Transverse colon (tissue), 4 donors: ENCODE results near the gene CDH15. TPM values are rescaled to one million over a fixed set of nuclear protein-coding genes. Genes with fewer than 3 reads are reported as not detected.

Experiments used
- DNase-seq: peaks from one replicate; pipeline ENCODE4 v3.0.0-alpha.2; 2019
- H3K27ac ChIP-seq, 4 donors: fragments of 200-600 bp; sonication (generic); 2 replicates each; pipeline ENCODE4 v1.5.1; 2016 to 2018; ENCODE audit warnings: inconsistent platforms in 4 of 4
- H3K27me3 ChIP-seq: fragments of 200-600 bp; sonication (generic); 2 replicates; pipeline ENCODE4 v1.5.1; 2017; ENCODE audit warnings: inconsistent platforms
- H3K36me3 ChIP-seq, 4 donors: fragments of 200-600 bp; sonication (generic); 2 replicates each; pipeline ENCODE4 v1.5.1; 2017 to 2019; ENCODE audit warnings: inconsistent platforms in 4 of 4
- H3K4me1 ChIP-seq, 4 donors: fragments of 200-600 bp; sonication (generic); 2 replicates each; pipeline ENCODE4 v1.5.1; 2017 to 2020; ENCODE audit warnings: inconsistent platforms in 4 of 4
- H3K4me3 ChIP-seq, 4 donors: fragments of 200-600 bp; sonication (generic); 1 replicate in 1 of 4; 2 replicates in 3 of 4; pipeline versions ENCODE4 v1.5.1 to v1.6.1; 2017 to 2019; ENCODE audit warnings: inconsistent platforms in 4 of 4
- H3K9me3 ChIP-seq, 2 donors: fragments of 200-600 bp; sonication (generic); 2 replicates each; pipeline ENCODE4 v1.5.1; 2017 to 2019; ENCODE audit warnings: inconsistent platforms in 2 of 2
- CTCF ChIP-seq, 5 experiments: fragments of 200-600 bp in 3 of 5; fragments of 450-650 bp in 2 of 5; sonication (generic) in 3 of 5; IDR thresholded peaks; 1 replicate in 2 of 5; 2 replicates in 3 of 5; pipeline ENCODE4 v1.5.1; 2016 to 2017; ENCODE audit warnings: antibody characterized with exemption in 5 of 5, inconsistent platforms in 3 of 5, mild to moderate bottlenecking in 2 of 5, moderate library complexity in 1 of 5
- EP300 ChIP-seq: sonication (generic); formaldehyde crosslinking; IDR thresholded peaks from one replicate; pipeline ENCODE4 v1.6.1; 2017; ENCODE audit warnings: antibody characterized with exemption, low read depth
- POLR2A ChIP-seq: fragments of 450-650 bp; IDR thresholded peaks from one replicate; pipeline ENCODE4 v1.6.1; 2016; ENCODE audit warnings: antibody characterized with exemption, mild to moderate bottlenecking, moderate library complexity
- POLR2AphosphoS5 ChIP-seq, 3 donors: sonication (generic); formaldehyde crosslinking; IDR thresholded peaks; one replicate each; pipeline ENCODE4 v1.6.1; 2016; ENCODE audit warnings: antibody characterized with exemption in 3 of 3
- WGBS, 2 donors: methylation state at CpG; one replicate each; pipeline ENCODE4 v1.1.5; 2018; ENCODE audit warnings: low coverage in 1 of 2; 5-methylcytosine and 5-hydroxymethylcytosine counted together
- in situ Hi-C, 4 donors: fragments of 200-750 bp; cut with MboI; loops; one replicate each; pipeline versions ENCODE4 v1.15.0 to v1.15.1; 2017; ENCODE audit warnings: low sequenced_read_pairs in 3 of 4, low pct_ligation_motif_present in 1 of 4, low pct_unique_long_range_greater_than_20kb in 1 of 4
- intact Hi-C: fragments of 100-400 bp; cut with DNase I; formaldehyde crosslinking; loops from one replicate; pipeline ENCODE4 v1.15.1; 2023; ENCODE audit warnings: low total_unique reads
- total RNA-seq, 4 donors: library from RNA; depleted of rRNA; stranded (reverse); fragments of >200 nt; gene quantifications; one replicate each; pipeline ENCODE4 v1.1.0, GENCODE V29; 2016

Gene CDH15
- total RNA-seq, 4 donors from 2014 or later = not detected

- H3K27ac ChIP-seq = no peak overlapping the region
- H3K27me3 ChIP-seq = peaks cover 67% of the 10 kb centered on the region
- no peaks in the 10 kb centered on the region for H3K9me3 ChIP-seq
- no peak for DNase-seq
- in situ Hi-C loops = loop anchor here in 2 of 4 donors (25.0 kb wide), 1 partner anchor 231 kb away; no protein-coding TSS in a partner anchor
- intact Hi-C loops = no loop called here
- no peak overlapping the region for H3K4me3 ChIP-seq
- WGBS, 2 donors = 50% methylated on average over 23 of the region's 23 CpGs; no CpG with 5 or more reads in 1 of the 2 donors
- no peaks in the 10 kb centered on the region for H3K36me3 ChIP-seq
- peaks cover 16 to 23% (median 20%) of the 10 kb centered on the region in 4 donors for H3K4me1 ChIP-seq
- TF ChIP-seq POLR2A (no peak), EP300 (no peak), CTCF (IDR thresholded peaks at IDR 0.05) (no peak), POLR2AphosphoS5 (IDR thresholded peaks at IDR 0.05) (no peak)
Measured at GRCh38 chr16:89168381-89169189, 3.0 kb upstream of the CDH15 start.

GRCh38 chr16:89169778-89170177, 1.8 kb upstream of the CDH15 start:
- Histone ChIP-seq H3K36me3 (no peaks in the 10 kb centered on the region), H3K27me3 (peaks cover 72% of the 10 kb centered on the region), H3K9me3 (no peaks in the 10 kb centered on the region), H3K4me3 (no peak overlapping the region), H3K27ac (no peak overlapping the region), H3K4me1 (peaks cover 16 to 23% (median 20%) of the 10 kb centered on the region in 4 donors)
- in situ Hi-C loops (loop anchor here in 2 of 4 donors (25.0 kb wide), 1 partner anchor 232 kb away; no protein-coding TSS in a partner anchor), intact Hi-C loops (no loop called here)
- DNase-seq = no peak
- no peak for TF ChIP-seq POLR2A
- no peak for TF ChIP-seq CTCF (IDR thresholded peaks at IDR 0.05)
- TF ChIP-seq EP300 = no peak
- no peak for TF ChIP-seq POLR2AphosphoS5 (IDR thresholded peaks at IDR 0.05)
- WGBS, 2 donors = 75% methylated on average over 14 of the region's 14 CpGs; no CpG with 5 or more reads in 1 of the 2 donors

GRCh38 chr16:89170346-89171215, 967 bp upstream of the CDH15 start:
- TF ChIP-seq CTCF (IDR thresholded peaks at IDR 0.05) (peak in 1 of 5 experiments; percentile 30), POLR2A (no peak)
- WGBS, 2 donors = 8% methylated on average over 32 of the region's 34 CpGs; no CpG with 5 or more reads in 1 of the 2 donors
- peak; percentile 73 for DNase-seq
- Histone ChIP-seq H3K9me3 (no peaks in the 10 kb centered on the region), H3K27ac (peak overlapping the region in 3 of 4 donors; percentile 9 to 33 (median 15)), H3K36me3 (no peaks in the 10 kb centered on the region), H3K4me1 (peaks cover 16 to 23% (median 20%) of the 10 kb centered on the region in 4 donors), H3K4me3 (peak overlapping the region in 2 of 4 donors; percentile 12 to 38), H3K27me3 (peaks cover 79% of the 10 kb centered on the region)
- intact Hi-C loops = no loop called here
- in situ Hi-C loops = loop anchor here in 2 of 4 donors (25.0 kb wide), 1 partner anchor 233 kb away; no protein-coding TSS in a partner anchor

- intact Hi-C loops (no loop called here), in situ Hi-C loops (loop anchor here in 2 of 4 donors (25.0 kb wide), 1 partner anchor 235 kb away; no protein-coding TSS in a partner anchor)
- TF ChIP-seq POLR2AphosphoS5 (IDR thresholded peaks at IDR 0.05) (no peak), POLR2A (no peak), CTCF (IDR thresholded peaks at IDR 0.05) (no peak)
- Histone ChIP-seq H3K36me3 (no peaks in the 10 kb centered on the region), H3K4me1 (peaks cover 15 to 20% (median 17%) of the 10 kb centered on the region in 4 donors), H3K9me3 (no peaks in the 10 kb centered on the region), H3K27ac (no peak overlapping the region), H3K4me3 (no peak overlapping the region), H3K27me3 (peaks cover 87% of the 10 kb centered on the region)
- DNase-seq = no peak
- 69% methylated on average over 9 of the region's 11 CpGs; no CpG with 5 or more reads in 1 of the 2 donors for WGBS, 2 donors
Measured at GRCh38 chr16:89172171-89172527, 601 bp downstream of the CDH15 start.
